Stimulated activated CD8-positive, alpha-beta memory T cell treated with anti-CD3 and anti-CD28 coated beads, Interleukin-15, amount 100 ng/mL, for 4 hours (primary cell): Measurements from ENCODE around the gene BMP7.

ENCODE experiments used
- DNase-seq, 2 donors: peaks; one replicate each; pipeline ENCODE4 v3.0.0-alpha.2; 2020; ENCODE audit warnings: low read depth in 2 of 2

Gene BMP7

GRCh38 chr20:57190536-57191264 is 75.7 kb downstream of the BMP7 start:
- DNase-seq: no peak

DNA sequence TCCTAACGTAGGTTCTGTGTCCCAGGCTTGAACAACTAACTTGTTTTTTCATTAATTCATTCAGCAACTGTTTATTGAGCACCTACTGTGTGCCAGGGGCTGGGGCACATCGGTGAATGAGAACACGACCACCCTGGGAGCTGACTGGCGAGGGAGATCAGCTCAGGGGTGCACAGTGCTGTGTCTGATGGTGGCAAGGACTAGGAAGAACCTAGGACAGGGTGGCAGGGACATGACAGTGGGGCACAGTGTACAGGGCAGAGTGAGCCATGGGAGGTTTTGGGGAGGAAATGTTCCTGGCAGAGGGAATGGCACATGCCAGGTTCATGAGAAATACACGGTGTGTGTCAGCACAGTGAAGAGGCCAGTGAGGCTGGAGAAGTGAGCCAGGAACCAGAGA is 76.7 kb downstream of the BMP7 start:
- DNase-seq: no peak

- no peak for DNase-seq
Observed at GRCh38 chr20:57188576-57189079, 77.8 kb downstream of the BMP7 start.

GRCh38 chr20:57188056-57188455 is 78.4 kb downstream of the BMP7 start:
- no peak for DNase-seq

DNA sequence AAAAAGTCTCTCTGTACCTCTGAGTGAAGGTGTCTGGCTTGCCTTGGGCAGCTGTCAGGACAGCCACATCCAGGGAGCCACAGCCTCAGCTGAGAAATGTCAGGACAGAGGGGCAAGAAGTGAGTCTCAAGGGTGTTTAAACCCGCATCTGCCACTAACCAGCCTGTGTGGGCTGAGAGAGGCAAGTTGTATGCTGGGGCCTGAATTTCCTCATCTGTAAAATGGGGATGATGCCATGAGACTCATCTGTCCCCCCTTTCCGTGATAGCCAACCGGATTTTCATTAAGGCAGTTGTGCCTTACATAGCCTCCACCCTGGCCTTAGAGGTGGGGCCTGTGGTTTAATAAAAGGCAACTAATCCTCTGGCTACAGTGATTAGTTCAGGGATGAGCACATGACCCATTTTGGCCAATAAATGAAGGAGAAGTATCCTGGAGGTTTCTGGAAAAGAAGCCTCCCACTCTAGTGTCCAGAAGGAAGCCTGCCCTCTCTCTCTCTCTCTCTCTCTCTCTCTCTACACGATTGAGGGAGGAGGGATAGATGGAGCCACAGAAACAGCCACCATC is 79.3 kb downstream of the BMP7 start:
- DNase-seq: no peak

GRCh38 chr20:57186192-57186591 is 80.2 kb downstream of the BMP7 start:
- DNase-seq: no peak

- DNase-seq: no peak
Observed at GRCh38 chr20:57185188-57185743, 81.2 kb downstream of the BMP7 start.

- no peak for DNase-seq
Observed at GRCh38 chr20:57183457-57184009, 82.9 kb downstream of the BMP7 start.

DNA sequence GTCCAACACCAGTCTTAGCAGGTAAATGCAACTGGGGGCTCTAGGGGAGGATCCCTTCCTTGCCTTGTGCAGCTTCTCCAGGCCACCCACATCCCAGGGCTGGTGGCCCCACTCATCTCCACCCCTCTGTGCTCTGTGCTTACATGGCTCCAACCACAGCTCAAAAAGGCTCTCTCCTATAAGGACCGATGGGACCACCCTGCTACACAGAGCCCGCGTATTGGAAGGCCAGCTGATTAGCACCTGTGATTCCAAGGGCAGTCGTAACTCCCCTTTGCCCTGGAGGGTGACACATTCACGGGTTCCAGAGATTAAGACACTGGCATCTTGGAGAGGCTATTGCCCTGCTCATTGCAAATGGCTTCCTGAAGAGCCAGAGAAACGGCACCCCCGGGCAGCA is 84.8 kb downstream of the BMP7 start:
- no peak for DNase-seq

DNA sequence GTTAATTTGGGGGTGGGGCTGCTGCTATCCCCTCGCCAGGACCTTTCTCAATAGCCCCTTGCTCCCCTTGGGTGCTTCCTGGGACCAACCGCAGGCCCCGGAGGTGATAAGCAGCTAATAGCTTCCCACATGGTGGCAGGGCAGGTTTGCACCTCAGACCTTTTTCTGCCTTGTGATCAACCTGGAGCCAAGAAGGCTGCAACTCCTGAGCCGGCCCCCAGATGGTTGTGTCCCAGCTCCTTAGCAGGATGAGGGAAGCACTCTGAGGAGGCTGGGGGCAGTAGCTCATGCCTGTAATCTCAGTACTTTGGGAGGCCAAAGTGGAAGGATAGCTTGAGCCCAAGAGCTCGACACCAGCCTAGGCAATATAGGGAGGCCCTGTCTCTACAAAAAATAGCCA is 85.5 kb downstream of the BMP7 start:
- DNase-seq: no peak

DNA sequence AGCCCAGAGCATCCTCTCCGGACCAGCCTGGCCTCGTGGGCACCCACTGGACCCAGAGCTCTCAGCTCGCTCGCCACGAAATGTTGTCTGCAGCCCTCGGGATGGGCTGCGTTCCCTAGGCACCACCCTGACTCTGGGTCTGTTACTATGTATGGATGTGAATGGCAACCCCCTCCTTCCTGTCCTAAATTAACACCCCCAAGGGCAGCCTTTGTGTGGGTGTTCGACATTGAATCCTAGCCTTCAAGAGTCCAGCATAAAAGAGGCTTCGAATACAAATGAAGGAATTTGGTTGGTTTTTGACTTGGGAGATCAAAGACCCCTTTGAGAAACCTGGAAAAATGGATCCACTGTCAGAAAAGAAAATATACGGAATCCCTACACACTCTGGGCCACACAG is 86.1 kb downstream of the BMP7 start:
- DNase-seq: no peak

DNA sequence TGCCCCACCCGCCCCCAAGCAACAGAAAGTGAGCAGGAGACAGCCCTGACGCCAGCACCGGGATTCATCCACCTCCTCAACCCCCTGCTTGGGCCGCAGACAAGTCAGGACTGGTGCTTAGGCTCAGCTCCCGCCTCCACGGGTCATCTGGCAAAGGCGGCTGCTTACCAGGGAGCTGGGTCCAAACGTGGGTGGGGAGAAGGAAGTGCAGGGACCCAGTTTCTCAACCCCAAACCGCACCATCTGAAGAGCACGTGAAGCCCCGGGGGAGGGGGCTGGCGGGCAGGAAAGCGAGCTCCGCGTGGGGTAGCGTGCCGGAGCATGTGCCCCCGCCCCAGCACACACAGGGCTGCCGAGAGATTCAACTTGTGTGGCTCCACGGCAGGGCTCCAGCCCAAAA is 87.2 kb downstream of the BMP7 start:
- DNase-seq: no peak

DNA sequence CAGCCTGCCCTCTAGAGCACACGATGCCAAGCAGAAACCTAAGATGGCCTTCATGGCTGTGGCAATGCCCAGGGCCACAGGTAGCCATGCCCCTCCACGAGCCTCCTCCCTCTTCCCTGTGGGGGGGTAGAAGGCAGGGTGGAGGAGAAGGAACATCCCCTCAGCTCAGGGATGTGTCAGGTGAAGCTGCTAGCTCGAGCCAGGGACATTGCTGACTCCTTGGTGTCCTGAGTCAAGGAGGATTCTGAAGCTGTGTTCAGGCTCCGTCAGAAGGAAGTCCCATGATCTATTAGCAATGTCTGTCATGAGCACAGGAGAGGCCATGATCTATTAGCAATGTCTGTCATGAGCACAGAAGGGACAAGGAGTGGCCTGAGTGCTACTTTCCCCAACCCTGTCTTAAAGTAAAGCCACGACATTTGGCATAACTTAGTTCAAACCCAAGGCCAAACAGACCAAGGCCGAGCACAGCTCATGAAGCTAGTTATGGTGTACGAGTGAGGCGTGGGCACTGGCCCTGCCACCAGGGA is 87.8 kb downstream of the BMP7 start:
- no peak for DNase-seq

DNA sequence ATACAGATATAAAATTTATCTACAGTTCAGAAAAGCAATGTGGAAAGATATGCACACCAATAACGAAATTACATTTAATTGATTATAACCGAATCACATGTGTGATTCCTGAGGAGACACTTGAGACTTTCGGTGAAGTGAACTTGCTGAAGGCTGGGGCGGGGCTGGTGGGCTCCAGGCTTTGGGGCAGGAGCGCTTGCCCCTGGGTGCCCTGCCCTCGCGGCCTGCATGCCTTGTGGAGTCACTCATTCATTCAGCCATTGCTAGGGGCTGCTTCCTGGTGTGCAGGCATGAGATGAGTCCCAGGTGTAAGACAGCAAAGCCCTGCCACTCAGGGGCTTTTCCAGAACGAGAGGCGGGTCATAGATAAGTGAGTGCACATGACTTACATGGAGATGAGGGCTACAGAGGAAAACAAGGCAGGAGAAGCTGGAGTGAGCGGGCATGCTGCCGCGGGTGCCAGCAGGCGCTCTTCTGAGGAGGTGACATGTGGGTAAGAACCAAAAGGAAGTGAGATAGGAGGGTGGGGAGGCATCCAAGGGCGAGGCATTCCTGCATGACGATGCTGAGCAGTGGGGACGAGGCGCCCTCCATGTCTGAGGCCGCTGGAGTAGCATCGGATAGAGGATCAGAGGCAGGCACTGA is 88.7 kb downstream of the BMP7 start:
- DNase-seq: no peak

DNA sequence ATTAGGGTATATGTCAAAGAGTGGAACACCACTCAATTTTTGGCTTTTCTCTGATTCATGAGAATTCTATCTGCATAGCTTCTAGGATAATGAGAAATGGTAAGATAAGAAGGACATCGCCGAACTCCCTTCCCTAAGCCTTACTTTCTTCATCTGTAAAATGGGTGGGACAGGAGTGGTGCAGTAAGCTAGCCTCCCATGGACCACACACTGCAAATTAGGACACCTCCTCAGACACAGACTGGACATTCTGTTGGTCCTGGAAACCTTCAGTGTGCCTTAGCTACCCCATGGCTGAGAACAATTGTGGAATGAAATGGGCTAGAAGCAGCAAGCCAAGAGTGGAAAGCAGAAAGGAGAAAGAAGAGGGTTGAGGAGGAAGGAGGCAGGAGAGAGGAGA is 89.6 kb downstream of the BMP7 start:
- no peak for DNase-seq

DNA sequence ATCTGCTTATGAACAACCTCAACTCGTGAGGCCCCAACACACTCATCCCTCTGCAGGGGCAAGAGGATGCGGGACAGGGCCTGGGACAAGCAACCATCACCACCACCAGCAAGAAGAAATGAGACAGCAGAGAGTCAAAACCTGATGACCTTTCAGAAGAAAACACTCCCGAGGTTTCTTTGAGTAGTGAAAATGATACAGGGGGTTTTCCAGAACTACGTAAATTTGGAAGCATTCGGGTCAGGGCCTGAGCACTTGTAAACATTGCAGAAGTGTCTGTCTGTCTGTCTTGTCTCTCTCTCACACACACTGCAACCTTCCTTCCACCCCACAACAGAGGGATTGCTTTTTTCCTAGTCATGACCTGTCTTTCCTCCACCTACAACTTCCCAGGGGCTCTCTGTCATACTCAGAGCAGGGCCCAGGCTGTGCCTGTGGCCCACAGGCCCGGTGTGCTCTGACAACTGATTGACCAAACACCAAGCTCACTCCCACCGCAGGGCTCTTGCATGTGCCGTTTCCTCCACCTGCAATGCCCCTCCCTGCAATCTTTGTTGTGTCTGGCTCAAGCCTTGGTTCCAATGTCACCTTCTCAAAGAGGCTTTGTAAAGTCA is 90.9 kb downstream of the BMP7 start:
- no peak for DNase-seq

DNA sequence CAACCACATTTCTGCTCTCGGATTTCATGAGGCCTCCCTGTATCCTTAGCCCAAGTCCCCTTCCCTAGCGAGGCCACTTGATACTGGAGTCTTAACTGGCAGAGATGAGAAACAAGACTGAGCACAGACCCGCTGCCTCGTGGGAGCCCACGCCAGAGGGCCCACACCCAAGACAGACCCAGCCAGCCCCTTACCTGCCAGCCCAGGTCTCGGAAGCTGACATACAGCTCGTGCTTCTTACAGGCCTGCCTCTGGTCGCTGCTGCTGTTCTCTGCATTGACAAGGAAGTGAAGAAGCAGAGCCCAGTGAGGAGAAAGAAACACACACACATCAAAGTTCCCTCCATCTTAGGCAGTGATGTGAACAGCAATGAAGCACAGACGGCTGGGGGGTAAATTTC is 91.7 kb downstream of the BMP7 start:
- DNase-seq: no peak

- no peak for DNase-seq
Observed at GRCh38 chr20:57173986-57174385, 92.5 kb downstream of the BMP7 start.

DNA sequence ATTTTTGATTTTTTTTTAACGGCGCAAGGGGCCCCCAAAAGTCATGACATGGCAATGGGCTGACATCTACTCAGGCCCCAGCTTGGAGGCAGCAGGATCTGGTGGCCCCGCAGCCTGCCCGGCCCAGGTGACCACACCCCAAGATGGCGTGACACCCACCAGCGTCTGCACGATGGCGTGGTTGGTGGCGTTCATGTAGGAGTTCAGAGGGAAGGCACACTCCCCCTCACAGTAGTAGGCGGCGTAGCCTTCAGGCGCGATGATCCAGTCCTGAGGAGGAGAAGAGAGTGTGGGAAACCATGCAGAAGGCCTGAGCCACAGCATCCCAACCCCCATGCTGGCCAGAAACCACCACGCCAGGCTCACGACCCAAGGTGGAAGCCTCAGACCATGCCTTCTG is 93.4 kb downstream of the BMP7 start:
- no peak for DNase-seq

GRCh38 chr20:57170343-57170742 is 96.1 kb downstream of the BMP7 start:
- DNase-seq: no peak

DNA sequence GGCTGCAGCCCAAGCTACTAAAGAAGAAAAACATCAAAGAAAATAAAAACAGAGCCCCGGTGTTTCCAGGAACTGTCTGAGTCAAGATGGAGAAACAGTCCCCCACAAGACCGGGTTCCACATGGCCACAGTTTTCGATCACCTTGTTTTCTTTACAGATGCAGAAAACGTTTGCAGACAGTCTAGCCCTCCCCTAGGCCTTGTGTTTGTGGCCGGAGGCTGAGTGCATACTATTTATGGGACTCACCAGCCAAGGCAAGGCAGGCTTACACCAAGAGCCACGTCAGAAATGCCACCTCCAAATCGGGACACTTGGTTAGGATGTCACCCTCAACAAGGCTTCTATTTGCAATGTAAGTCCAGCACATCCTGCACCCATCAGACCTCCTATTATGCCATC is 97.3 kb downstream of the BMP7 start:
- DNase-seq: no peak
